KBM-7 (cell line): ENCODE results near the gene KCNH5.

ENCODE experiments used
- DNase-seq: peaks from one replicate; pipeline ENCODE4 v3.0.0-alpha.2; 2015
- in situ Hi-C: fragments of 300-500 bp; cut with MboI; formaldehyde crosslinking; loops from 2 replicates; pipeline ENCODE4 v1.14.3; 2020; ENCODE audit warnings: low sequenced_read_pairs, low pct_unique_long_range_greater_than_20kb, mixed read lengths

The KCNH5 gene

GRCh38 chr14:62654641-62655040 is 390.6 kb downstream of the KCNH5 start:
- in situ Hi-C loops: no loop called here

More at GRCh38 chr14:62654641-62655040, 390.6 kb downstream of the KCNH5 start:
- DNase-seq: no peak
